GM19328 (cell line): ENCODE data around the gene EFCAB3.
"Not testable (repeated sequence)": the region's sequence is repeated elsewhere in the genome, so short reads cannot be mapped to it uniquely, and the experiment has no call there.

Source experiments
- ATAC-seq: cut with Tn5 transposase; IDR thresholded peaks from one replicate; pipeline ENCODE4 v1.9.1; 2021; ENCODE audit warnings: mild to moderate bottlenecking, moderate library complexity; ENCODE audit not compliant: unreplicated experiment

Gene EFCAB3

DNA sequence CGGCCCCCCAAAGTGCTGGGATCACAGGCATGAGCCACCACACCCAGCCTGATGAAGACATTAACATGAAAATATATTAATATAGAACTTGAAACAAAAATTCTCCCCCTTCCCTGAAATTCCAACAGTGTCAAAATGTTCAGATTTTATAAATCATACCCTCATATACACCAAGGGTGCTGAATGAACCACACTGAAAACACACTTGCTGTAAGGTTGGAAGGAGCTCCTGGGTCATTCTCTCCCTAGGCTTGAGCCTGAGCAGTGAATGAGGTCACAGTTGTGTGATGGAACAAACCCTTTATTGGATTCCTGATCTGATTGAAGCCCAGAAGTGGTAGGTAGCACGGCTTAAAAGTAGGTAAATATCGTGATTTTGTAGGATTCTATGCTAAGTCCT, at the start of gene EFCAB3:
Gene EFCAB3 (plus strand): TSS at position 301 of the 400 bp plus-strand sequence. CDS start 2,427 bp downstream, outside the sequence.
- no peak for ATAC-seq

DNA sequence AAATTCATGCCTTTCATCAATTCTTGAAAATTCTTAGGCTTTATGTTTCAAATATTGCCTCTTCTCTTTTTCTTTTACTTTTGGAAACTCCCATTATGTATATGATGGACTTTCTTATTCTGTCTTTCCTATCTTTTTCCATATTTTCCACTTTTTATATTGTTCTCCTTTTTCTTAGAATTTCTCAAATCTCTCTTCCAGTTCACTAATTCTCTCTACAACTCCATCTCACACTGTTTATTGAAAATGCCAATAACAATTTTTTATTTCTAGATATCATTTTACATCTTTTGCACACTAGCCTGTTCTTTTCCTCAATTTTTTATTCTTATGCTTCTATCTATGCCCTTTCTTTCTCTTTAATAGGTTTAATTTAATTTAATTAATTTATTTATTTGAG, 43.8 kb upstream of the EFCAB3 start:
- ATAC-seq: no peak

DNA sequence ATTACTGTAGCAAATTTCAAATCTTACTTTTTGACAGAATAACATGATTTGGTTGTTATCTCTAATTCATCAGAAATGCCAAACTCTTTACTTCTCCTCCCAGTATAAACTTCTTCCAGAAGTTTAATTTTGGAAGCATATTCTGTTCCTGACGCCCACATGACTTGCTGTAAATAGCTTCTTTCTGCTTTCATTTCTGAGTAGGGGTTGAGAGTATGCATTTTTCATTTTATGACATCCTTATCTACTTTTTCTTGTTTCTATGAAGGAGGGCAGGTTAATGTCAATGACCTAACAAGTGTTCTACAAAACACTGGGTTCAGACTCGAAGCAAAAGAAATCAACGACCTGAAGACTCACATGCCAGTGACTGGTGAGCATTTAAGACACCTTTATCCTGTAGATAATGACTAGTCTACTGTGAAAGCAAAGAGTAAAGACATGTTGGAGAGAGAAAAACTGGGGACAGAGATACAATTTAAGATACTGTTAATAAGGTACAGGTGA, 36.5 kb upstream of the EFCAB3 start:
- ATAC-seq: no peak

DNA sequence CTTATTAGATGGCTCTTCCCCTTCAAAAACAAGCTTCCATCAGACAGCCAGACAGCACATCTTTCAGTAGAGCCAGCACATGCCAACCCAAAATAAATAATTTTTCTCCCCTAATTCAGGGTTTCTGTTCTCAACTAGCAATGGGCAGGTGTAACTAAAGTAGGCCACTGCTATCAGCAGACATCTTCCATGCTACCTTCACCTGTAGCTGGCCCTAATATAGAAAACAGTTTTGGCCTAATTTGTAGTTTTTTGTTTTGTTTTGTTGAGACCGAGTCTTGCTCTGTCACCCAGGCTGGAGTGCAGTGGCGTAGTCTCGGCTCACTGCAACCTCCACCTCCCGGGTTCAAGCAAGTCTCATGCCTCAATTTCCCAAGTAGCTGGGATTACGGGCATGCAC, 29.2 kb upstream of the EFCAB3 start:
- ATAC-seq: no peak

DNA sequence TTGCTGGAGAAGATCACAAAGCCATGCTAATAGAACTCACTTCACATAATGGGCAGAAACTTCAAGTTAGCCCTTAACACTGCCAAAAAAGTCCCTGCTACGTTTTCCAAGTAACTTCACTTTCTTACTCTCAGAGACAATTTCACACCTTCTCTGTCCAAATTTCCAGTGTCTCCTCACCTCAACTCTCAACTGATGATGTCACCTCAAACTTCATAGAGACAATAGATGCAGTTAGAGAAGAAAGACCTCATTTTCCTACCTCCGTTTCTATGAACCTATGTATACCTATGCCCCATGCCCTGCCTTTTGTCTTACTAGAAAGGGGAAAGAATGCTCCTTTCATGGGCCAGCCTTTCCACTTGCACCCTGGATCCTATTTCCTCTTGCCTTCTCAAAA, 14.2 kb upstream of the EFCAB3 start:
- ATAC-seq: no peak

DNA sequence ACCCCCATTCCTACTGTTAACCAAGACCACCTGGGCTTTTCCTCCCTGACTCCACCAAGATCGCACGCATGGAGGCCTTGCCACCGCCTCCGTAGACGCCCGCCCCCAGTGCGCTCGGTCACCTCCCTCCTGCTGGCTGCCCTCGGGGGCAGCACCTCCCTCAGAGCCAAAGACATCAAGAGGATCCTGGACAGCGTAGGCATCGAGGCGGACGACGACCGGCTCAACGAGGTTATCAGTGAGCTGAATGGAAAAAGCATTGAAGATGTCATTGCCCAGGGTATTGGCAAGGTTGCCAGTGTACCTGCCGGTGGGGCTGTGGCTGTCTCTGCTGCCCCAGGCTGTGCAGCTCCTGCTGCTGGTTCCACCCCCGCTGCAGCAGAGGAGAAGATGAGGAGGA, 1.2 kb downstream of the EFCAB3 start:
- ATAC-seq: no peak

DNA sequence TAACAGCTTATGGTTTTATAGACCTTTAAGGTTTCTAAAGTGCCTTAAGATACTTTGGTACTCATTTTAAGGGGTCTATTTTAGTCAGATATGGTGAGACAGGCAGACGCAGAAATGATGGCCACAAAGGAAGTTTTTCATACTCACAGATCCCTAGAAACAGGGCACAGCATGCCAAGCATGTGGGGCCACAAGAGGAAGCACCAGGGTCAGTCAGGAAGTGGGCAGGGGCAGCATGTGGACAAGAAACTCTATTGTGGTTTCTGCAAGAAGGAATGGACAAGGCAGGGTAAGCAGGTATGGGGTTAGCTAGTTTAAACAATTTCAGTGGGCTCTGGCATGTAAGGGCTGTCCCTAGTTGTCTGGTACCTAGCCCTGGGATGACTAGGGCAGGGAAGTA, 8.5 kb downstream of the EFCAB3 start:
- no peak for ATAC-seq

DNA sequence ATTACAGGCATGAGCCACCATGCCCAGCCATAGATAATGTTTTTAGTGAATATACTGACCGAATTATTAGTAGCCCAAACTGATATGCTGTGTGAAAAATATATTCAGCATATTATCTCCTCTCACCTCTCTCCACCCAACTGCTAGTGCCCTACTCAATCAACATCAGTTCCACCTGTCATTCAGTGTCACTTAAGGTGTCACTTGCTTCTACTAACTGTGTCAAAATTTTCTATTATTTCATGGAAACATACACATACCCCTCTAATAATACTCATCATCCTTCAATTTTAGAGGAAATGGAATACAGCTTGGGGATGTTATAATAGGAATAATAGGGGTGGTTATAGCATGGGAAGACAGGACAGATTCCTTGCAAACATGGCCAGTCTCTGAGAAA, 12.6 kb downstream of the EFCAB3 start:
- no peak for ATAC-seq

DNA sequence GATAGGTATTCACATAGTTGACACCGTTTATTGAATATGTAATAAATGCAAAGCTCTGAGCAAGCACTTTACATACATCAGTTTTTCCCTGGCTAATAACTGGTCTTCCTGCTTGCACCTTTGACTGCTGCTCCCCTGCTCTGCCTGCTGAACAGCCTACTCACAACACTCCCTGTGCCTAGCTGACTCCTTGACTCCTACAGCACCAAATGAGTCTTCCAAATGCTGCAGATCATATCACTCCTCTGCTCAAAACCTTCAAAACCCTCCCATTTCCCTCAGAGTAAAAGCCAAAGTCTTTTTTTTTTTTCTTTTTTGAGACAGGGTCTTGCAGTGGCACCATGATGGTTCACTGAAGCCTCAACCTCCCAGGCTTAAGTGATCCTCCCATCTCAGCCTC, 18.5 kb downstream of the EFCAB3 start:
- ATAC-seq: no peak

DNA sequence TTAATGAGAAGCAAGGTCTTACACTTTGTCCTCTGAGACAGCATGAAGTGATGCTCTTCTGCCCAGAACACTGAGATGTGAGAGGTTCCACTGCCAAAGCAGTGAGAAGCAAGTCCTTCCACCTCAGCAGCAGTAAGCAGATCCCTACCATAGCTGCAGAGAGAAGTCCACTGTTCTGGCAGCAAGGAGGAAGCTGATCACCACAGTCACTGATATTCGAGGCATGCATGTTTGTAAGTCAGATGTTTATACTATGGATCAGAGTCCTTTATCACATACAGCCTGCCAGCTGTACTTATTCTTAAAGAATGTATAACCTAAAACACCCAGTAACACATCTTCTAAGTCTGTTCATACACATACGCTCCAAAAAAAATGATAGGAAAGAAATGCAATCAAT, 25.1 kb downstream of the EFCAB3 start:
- ATAC-seq: no peak

DNA sequence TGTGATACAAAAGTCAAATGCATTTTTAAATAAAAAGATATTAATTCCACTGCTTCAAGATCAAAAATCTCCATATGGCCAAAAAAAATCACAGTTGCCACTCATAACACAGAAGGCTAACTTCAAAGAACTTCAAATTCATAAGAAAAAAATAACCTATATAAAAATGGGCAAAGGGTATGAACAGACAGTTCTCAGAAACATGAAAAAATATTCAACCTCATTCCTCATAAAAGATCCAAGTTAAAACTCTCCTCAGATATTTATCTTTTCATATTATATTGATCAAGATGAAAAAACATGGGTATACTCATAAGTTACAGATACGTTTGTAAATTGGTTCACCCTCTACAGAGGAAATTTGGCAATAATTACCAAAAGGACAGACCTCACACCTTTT, 32.7 kb downstream of the EFCAB3 start:
- ATAC-seq: not testable (repeated sequence)

DNA sequence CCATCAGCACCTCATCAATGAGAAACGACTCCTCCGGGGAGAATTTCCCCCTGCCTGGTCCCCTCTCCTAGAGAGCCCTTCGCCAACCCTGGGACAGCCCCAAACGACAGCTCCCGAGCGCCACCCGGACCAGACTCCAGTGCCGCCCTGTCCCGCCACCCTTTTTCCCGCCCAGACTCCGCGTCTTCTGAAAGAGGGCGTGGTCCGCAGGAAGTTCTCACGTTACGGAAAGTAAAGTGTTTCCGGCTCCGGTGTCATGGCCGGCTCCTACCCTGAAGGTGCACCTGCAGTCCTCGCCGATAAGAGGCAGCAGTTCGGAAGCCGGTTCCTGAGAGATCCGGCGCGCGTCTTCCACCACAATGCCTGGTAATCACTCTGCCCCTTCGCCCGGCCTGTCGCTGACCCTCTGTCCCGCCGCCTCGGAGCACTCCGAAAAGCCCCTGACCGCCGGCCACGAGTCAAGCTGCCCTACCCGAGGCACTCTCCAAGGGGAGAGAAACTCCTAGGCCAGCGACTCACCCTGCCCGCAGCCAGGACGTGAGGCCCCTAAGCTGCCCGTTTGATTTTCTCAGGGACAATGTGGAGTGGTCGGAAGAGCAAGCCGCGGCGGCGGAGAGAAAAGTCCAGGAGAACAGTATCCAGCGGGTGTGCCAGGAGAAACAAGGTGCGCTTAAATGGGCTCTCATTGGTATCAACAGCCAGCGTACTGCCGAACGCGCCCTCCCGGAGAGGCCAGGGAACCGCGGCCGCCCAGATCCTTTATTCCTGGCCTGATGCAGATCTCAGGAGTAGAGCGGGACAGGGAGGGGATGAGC, 43.5 kb downstream of the EFCAB3 start, which contains the start of gene METTL2A:
Gene METTL2A (plus strand): TSS at position 251 of the 815 bp plus-strand sequence. CDS start 6 bp downstream, at position 257.
- peak; percentile 94 for ATAC-seq

DNA sequence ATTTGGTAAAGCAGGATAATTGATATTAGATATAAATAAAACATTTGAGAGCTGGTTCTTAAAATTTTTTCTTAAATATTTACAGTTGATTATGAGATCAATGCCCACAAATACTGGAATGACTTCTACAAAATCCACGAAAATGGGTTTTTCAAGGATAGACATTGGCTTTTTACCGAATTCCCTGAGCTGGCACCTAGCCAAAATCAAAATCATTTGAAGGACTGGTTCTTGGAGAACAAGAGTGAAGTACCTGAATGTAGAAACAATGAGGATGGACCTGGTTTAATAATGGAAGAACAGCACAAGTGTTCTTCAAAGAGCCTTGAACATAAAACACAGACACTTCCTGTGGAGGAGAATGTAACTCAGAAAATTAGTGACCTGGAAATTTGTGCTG, 45.9 kb downstream of the EFCAB3 start:
- ATAC-seq: not testable (repeated sequence)

DNA sequence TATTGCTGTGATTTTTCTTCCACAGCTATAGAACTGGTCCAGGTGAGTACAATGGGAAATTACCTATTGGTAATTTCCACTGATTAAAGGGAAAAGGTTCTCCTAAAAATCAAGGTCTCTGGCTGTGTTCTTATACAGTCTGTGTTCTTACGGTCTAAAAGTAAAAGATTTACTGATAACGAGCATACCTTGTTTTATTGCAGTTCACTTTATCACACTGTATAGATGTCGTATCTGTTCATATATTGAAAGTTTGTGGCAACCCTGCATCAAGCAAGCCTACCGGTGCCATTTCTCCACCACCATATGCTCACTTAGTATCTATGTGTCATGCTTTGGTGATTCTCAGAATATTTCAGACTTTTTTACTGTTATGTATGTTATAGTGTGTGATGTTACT, 54.9 kb downstream of the EFCAB3 start:
- ATAC-seq: not testable (repeated sequence)

DNA sequence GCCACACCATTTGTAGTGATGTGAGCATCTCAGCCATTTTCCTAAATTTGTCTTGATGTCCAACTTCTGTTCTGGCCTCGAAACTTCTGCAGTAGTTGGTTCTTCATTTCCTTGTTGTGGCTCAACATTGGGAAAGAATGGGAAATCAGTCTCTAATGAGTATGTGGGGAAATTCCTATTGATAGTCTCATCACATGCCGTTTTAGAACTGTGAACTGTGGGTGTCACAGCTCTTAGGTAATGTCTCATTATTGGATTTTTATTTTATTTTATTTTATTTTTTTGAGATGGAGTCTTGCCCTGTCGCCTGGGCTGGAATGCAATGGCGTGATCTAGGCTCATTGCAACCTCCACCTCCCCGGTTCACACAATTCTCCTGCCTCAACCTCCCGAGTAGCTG, 60.8 kb downstream of the EFCAB3 start:
- not testable (repeated sequence) for ATAC-seq

DNA sequence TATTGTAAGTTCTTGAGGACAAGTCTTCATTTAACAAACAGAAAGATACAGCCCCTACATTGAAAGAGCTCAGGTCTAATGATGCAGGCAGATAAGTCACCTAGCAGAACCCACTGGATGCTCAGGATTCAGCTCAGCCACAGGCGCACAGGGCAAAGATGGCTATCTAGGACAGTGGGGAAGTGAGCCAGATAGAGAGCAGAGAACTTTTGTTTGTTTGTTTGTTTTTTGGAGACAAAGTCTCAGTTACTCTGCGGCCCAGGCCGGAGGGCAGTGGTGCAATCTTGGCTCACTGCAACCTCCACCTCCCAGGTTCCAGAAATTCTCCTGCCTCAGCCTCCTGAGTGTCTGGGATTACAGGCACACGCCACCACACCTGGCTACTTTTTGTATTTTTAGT, 63.7 kb downstream of the EFCAB3 start:
- ATAC-seq: no peak

DNA sequence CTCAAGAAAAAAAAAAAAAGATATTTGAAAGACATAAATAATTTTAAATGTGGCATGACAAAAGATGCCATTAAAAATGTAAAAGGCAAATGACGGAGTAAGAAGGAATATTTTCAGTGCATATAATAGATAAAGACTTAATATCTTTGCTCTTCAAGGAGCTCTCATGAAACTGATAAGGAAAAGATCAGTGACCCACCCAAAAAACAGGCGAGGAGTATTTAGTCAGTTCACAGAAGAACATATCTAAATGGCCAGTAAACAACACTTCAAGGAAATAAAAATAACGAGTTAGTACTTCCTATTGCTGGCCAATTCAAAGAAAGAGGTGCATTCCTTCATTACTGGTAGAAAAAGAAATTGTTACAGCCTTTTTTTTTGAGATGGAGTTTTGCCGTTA, 65.4 kb downstream of the EFCAB3 start:
- ATAC-seq: not testable (repeated sequence)

DNA sequence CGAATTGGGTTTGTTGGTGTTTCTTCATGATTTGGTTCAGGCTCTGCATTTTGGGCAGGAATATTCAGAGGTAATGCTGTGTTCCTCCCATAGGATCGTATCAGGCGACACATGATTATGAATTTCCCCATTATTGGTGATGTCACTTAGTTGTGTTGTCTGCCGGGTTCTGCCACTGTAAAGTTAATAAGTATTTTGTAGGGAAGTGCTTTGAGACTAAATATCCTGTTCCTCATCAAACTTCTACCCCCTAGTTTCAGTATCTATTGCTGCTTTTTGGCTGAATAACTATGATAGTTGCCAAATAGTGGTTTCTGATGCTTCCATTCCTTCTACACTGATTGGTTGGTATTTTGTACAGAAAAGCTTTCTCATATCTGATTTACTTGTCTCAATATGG, 71.8 kb downstream of the EFCAB3 start:
- ATAC-seq: not testable (repeated sequence)

DNA sequence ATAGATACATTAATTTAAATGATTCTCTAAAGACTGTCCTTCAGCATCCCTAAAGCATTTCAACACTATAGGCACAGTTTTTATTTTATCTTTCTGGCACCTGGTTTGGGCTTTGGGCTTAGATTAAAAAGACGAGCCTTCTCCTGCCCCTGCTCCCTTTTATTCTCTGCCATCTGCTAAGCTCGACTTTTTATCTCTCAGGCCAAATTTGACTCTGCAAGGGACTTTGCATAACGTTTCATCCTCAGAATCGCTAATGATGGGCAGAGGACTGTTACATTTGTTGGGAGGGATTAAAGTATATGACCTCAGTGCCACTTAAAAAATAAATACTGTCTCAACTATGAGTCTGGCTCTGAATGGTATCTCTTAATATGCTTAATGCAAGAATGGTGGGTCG, 72.7 kb downstream of the EFCAB3 start:
- not testable (repeated sequence) for ATAC-seq

DNA sequence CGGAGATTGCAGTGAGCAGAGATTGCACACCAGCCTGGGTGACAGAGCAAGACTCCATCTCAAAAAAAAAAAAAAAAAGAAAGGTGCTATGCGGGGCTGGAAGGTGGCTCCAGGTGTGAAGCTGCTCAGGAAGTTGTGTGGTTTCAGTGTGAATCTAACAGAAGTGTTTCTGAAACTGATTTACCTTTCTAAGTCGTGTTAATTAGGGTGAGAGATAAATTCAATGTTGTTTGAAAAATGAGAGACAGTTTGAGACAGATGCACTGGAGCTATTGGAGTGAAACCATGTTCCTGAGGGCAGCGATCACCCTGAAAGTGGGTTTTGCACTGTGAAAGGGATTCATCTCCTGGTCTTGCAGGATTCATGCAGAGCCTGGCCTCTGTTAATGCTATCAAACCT, 73.3 kb downstream of the EFCAB3 start:
- not testable (repeated sequence) for ATAC-seq

DNA sequence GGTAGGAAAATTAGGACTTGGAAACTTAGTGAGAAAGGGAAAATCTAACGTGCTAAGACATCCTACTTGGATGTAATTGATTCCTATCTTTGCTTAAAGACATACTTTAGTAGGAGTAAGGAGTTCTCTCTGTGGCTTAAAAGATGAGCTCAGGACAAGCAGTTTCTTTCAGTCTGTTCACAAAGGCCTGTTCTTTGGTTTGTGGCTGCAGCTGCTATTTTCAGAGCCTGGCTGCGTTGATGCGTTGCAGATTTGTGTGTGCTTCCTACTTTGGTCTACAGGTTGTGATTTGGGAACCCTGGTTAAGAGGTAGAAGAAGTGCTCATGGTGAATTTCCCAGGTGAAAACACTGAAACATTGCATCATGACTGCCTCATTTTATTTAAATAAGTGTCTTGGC, 73.8 kb downstream of the EFCAB3 start:
- peak; percentile 46 for ATAC-seq

DNA sequence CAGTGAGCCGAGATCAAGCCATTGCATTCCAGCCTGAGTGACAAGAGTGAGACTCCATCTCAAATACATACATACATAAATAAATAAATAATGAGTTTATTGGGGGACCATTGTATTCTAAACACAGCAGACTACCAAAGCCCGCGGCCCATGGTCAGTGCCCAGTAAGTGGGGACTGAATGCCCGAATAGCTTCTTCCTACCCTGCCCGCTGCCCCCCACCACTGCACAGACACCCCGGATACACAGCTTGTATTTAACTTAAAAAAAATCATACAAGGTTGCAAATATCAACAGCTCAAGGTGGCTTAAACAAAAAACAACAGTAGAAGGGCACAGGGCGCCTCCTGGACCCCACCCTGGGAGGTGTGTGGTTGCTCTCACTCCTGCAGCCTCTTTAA, 75.7 kb downstream of the EFCAB3 start:
- ATAC-seq: no peak

DNA sequence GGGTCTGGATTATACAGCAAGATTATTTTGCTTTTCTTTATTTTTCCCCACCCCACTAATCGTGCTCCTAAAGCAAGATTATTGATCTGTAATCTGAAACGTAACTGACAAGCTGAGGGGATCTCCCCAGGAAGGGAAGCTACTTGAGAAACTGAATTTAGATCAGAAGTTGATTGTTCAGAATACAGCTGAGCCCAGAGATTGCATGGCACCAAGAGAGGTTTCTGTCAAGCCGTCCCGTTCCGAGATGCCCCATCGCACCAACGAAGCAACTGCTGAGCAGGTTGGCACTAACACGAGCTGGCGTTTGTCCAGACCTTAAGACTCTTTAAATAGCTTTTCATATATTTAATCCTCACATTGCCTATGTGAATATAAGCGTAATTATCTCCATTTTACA, 78.1 kb downstream of the EFCAB3 start:
- not testable (repeated sequence) for ATAC-seq
